Measurements from ENCODE around the gene CEP152. TPM values are rescaled to one million over a fixed set of nuclear protein-coding genes. Genes with fewer than 3 reads are reported as not detected.

CEP152 gene
- total and polyA plus RNA-seq, 2 of the 13 experiments (the other 11 are each of a cell fraction or from before 2014, with no cell fraction given): 1.3 to 14.7 TPM

DNA sequence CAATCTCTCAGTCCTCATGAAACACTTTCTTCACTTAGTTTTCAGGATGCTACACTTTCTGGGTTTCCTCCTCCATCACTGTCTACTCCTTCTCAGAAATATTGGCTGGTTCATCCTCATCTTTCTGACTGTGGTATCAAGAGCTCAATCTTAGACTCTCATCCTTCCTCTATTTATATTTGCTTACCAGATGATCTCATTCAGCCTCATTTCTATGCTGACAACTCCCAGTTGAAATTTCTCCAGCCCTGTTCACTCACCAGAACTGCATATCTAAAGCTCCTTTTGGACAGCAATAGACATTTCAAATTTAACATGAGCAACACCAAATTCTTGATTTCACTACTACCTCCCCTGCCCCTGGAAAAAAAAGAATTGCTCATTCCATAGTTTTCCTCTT, 117.4 kb downstream of the CEP152 start:
- Histone ChIP-seq H3K4me3 (replicated peaks in 1 of 3; ENCODE audit: insufficient read depth in 1 of 3, low read depth in 2 of 3, low read length in 3 of 3) (no peak overlapping the region), H3K4me2 (ENCODE audit: low read depth, low read length) (no peak overlapping the region), H3K9ac (ENCODE audit: insufficient read depth, low read depth, low read length) (no peak overlapping the region), H3K79me2 (ENCODE audit: insufficient read depth, low read length) (no peaks in the 10 kb centered on the region), H2AFZ (ENCODE audit: low read length) (no peak overlapping the region), H3K27me3 (ENCODE audit: control insufficient read depth in 1 of 2, insufficient read depth in 2 of 2, low read length in 2 of 2) (no peaks in the 10 kb centered on the region), H3K9me3 (ENCODE audit: low read length) (no peaks in the 10 kb centered on the region), H3K4me1 (ENCODE audit: insufficient read depth, low read length) (no peaks in the 10 kb centered on the region), H3K36me3 (replicated peaks in 1 of 2; ENCODE audit: control insufficient read depth in 1 of 2, insufficient read depth in 2 of 2, low read length in 2 of 2) (no peaks in the 10 kb centered on the region), H3K27ac (ENCODE audit: extremely low read length, insufficient read depth, low read length) (no peak overlapping the region), H4K20me1 (ENCODE audit: insufficient read depth, low read length) (no peaks in the 10 kb centered on the region)
- DNase-seq (ENCODE audit: low spot score) (no peak), FAIRE-seq (no peak), ATAC-seq (no peak)
- TF ChIP-seq TCF12 (IDR thresholded peaks at IDR 0.05) (no peak), TCF12 (CRISPR knock-in tag; IDR thresholded peaks at IDR 0.05) (no peak), CREB1 (IDR thresholded peaks at IDR 0.05) (no peak), CREB1 (CRISPR knock-in tag; IDR thresholded peaks at IDR 0.05) (no peak), GLI4 (CRISPR knock-in tag; IDR thresholded peaks at IDR 0.05; ENCODE audit: borderline replicate concordance) (no peak), TFE3 (CRISPR knock-in tag; IDR thresholded peaks at IDR 0.05) (no peak), ZNF766 (CRISPR knock-in tag; IDR thresholded peaks at IDR 0.05; ENCODE audit: borderline replicate concordance) (no peak), PHB2 (IDR thresholded peaks at IDR 0.05; ENCODE audit: partially characterized antibody) (no peak), PLRG1 (conservative IDR thresholded peaks at IDR 0.05) (no peak), MAF1 (CRISPR knock-in tag; IDR thresholded peaks at IDR 0.05; ENCODE audit: borderline replicate concordance) (no peak), HNRNPH1 (optimal IDR thresholded peaks at IDR 0.05; ENCODE audit: low read depth, low read length) (no peak), ZNF34 (CRISPR knock-in tag; IDR thresholded peaks at IDR 0.05; ENCODE audit: borderline replicate concordance) (no peak), STAG1 (CRISPR knock-in tag; IDR thresholded peaks at IDR 0.05) (no peak), ZNF570 (CRISPR knock-in tag; IDR thresholded peaks at IDR 0.05; ENCODE audit: borderline replicate concordance) (no peak)
- TF ChIP-seq, protein P1, sequence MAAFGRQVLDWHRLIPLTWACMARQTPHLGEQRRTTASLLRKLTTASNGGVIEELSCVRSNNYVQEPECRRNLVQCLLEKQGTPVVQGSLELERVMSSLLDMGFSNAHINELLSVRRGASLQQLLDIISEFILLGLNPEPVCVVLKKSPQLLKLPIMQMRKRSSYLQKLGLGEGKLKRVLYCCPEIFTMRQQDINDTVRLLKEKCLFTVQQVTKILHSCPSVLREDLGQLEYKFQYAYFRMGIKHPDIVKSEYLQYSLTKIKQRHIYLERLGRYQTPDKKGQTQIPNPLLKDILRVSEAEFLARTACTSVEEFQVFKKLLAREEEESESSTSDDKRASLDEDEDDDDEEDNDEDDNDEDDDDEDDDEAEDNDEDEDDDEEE (CRISPR knock-in tag; IDR thresholded peaks at IDR 0.05): no peak
- TF ChIP-seq, protein P2, sequence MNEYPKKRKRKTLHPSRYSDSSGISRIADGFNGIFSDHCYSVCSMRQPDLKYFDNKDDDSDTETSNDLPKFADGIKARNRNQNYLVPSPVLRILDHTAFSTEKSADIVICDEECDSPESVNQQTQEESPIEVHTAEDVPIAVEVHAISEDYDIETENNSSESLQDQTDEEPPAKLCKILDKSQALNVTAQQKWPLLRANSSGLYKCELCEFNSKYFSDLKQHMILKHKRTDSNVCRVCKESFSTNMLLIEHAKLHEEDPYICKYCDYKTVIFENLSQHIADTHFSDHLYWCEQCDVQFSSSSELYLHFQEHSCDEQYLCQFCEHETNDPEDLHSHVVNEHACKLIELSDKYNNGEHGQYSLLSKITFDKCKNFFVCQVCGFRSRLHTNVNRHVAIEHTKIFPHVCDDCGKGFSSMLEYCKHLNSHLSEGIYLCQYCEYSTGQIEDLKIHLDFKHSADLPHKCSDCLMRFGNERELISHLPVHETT (CRISPR knock-in tag; conservative IDR thresholded peaks at IDR 0.05): no peak
- TF ChIP-seq, protein P3, sequence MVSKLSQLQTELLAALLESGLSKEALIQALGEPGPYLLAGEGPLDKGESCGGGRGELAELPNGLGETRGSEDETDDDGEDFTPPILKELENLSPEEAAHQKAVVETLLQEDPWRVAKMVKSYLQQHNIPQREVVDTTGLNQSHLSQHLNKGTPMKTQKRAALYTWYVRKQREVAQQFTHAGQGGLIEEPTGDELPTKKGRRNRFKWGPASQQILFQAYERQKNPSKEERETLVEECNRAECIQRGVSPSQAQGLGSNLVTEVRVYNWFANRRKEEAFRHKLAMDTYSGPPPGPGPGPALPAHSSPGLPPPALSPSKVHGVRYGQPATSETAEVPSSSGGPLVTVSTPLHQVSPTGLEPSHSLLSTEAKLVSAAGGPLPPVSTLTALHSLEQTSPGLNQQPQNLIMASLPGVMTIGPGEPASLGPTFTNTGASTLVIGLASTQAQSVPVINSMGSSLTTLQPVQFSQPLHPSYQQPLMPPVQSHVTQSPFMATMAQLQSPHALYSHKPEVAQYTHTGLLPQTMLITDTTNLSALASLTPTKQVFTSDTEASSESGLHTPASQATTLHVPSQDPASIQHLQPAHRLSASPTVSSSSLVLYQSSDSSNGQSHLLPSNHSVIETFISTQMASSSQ (IDR thresholded peaks at IDR 0.05; ENCODE audit: low read depth): no peak
- TF ChIP-seq, protein P3 (CRISPR knock-in tag; IDR thresholded peaks at IDR 0.05; ENCODE audit: borderline replicate concordance): no peak
- in situ Hi-C loops (cut with HindIII; ENCODE audit: extremely low pct_ligation_motif_present, low pct_unique_long_range_greater_than_20kb) (no loop called here), intact Hi-C loops (cut with micrococcal nuclease; ENCODE audit: unreplicated experiment) (no loop called here)
- ChIA-PET CTCF (ENCODE audit: low intra/inter-chr PET ratio, low total read pairs) (no interaction called here), POLR2A (no interaction called here)
- no TSS peak for BruUV-seq (replicated peaks)
